PC-9 (cell line): ENCODE data around the gene CCDC144A. TPM values are rescaled to one million over a fixed set of nuclear protein-coding genes. Genes with fewer than 3 reads are reported as not detected.

Experiments used
- BruUV-seq: library from RNA; stranded (reverse); fragments of 400-500 nt; replicated peaks from 2 replicates; lab custom pipeline; 2021; lab: Mats Ljungman, UMichigan
- CTCF ChIA-PET: fragments of 300-600 bp; sonication (Branson Sonifier 250); formaldehyde crosslinking; loops from one replicate; lab custom pipeline; 2022; ENCODE audit warnings: antibody characterized with exemption; lab: Charles Lee
- POLR2A ChIA-PET: fragments of 300-600 bp; sonication (Branson Sonifier 250); formaldehyde crosslinking; loops from one replicate; lab custom pipeline; 2022; ENCODE audit warnings: antibody characterized with exemption; ENCODE audit not compliant: unreplicated experiment; lab: Charles Lee
- DNase-seq, 2 experiments: peaks; one replicate each; pipeline versions ENCODE4 v3.0.0 to v3.0.0-alpha.2; 2015 to 2022; ENCODE audit warnings: mixed read lengths in 1 of 2
- H2AFZ ChIP-seq: fragments of 200-600 bp; sonication (generic); 2 replicates; pipeline ENCODE4 v1.8.1; 2017; ENCODE audit warnings: antibody characterized with exemption
- H3F3A ChIP-seq: fragments of 200-600 bp; sonication (generic); 2 replicates; pipeline ENCODE4 v1.8.1; 2017; ENCODE audit warnings: antibody characterized with exemption, mild to moderate bottlenecking, low read depth; ENCODE audit not compliant: insufficient read depth
- H3K27ac ChIP-seq: fragments of 200-600 bp; sonication (generic); 2 replicates; pipeline ENCODE4 v1.6.1; 2016; ENCODE audit warnings: mixed run types
- H3K27me3 ChIP-seq: fragments of 200-600 bp; sonication (generic); 2 replicates; pipeline ENCODE4 v1.6.1; 2016; ENCODE audit warnings: low read depth, mixed run types; ENCODE audit not compliant: insufficient read depth
- H3K36me3 ChIP-seq: fragments of 200-600 bp; sonication (generic); 2 replicates; pipeline ENCODE4 v1.6.1; 2016; ENCODE audit warnings: low read depth, mixed run types
- H3K4me1 ChIP-seq: fragments of 200-600 bp; sonication (generic); replicated peaks from 2 replicates; pipeline ENCODE4 v1.6.1; 2016; ENCODE audit warnings: mixed run types; ENCODE audit not compliant: insufficient read depth
- H3K4me2 ChIP-seq: fragments of 200-600 bp; sonication (generic); 2 replicates; pipeline ENCODE4 v1.6.1; 2017; ENCODE audit warnings: mixed run types
- H3K4me3 ChIP-seq: fragments of 200-600 bp; sonication (generic); 2 replicates; pipeline ENCODE4 v1.6.1; 2016; ENCODE audit warnings: mixed run types
- H3K79me2 ChIP-seq: fragments of 200-600 bp; sonication (generic); 2 replicates; pipeline ENCODE4 v1.6.1; 2017; ENCODE audit warnings: low read depth, mixed run types
- H3K9me2 ChIP-seq: fragments of 200-600 bp; sonication (generic); 2 replicates; pipeline ENCODE4 v1.8.1; 2017; ENCODE audit warnings: mild to moderate bottlenecking; ENCODE audit not compliant: insufficient read depth
- H3K9me3 ChIP-seq: fragments of 200-600 bp; sonication (generic); 2 replicates; pipeline ENCODE4 v1.8.1; 2016; ENCODE audit warnings: low read depth; ENCODE audit not compliant: insufficient read depth
- H4K20me1 ChIP-seq: fragments of 200-600 bp; sonication (generic); 2 replicates; pipeline ENCODE4 v1.8.1; 2017; ENCODE audit not compliant: insufficient read depth
- CTCF ChIP-seq: fragments of 200-600 bp; sonication (generic); conservative IDR thresholded peaks from 2 replicates; pipeline ENCODE4 v1.6.1; 2017; ENCODE audit warnings: mixed run types, antibody characterized with exemption, mild to moderate bottlenecking, moderate library complexity
- EZH2 ChIP-seq: fragments of 200-600 bp; sonication (generic); IDR thresholded peaks from 2 replicates; pipeline ENCODE4 v1.8.0; 2017; ENCODE audit warnings: antibody characterized with exemption, low read depth
- intact Hi-C: fragments of 100-400 bp; cut with micrococcal nuclease; formaldehyde crosslinking; loops from one replicate; pipeline ENCODE4 v1.10.0; 2022; ENCODE audit not compliant: unreplicated experiment
- total RNA-seq: library from RNA; stranded (reverse); gene quantifications from 2 replicates; pipeline ENCODE4 v1.2.3, GENCODE V29; 2021

Gene CCDC144A
- total RNA-seq, 1 experiment from 2014 or later = 5.5 TPM

- Histone ChIP-seq H3K4me2 (peak overlapping the region; percentile 81), H3K4me3 (peak overlapping the region; percentile 69), H3F3A (peaks cover 12% of the 10 kb centered on the region), H3K9me2 (no peaks in the 10 kb centered on the region), H3K27ac (peak overlapping the region; percentile 86), H3K27me3 (no peaks in the 10 kb centered on the region), H3K36me3 (no peaks in the 10 kb centered on the region), H3K9me3 (no peaks in the 10 kb centered on the region; the same call in 1 of the 2 replicates), H2AFZ (peak overlapping the region; percentile 83), H3K4me1 (peaks cover 12% of the 10 kb centered on the region; the same call in 1 of the 2 replicates), H4K20me1 (no peaks in the 10 kb centered on the region), H3K79me2 (peaks cover 6% of the 10 kb centered on the region; the same call in 1 of the 2 replicates)
- DNase-seq = peak in 1 of 2 experiments; percentile 78
- no peak for TF ChIP-seq CTCF
- TF ChIP-seq EZH2 = no peak
- ChIA-PET POLR2A (interaction anchor here (0.6 to 0.7 kb wide), 2 partner anchors 48 to 375 kb away, joined by 4 to 5 read pairs; no protein-coding TSS in a partner anchor), CTCF (interaction anchor here (1.1 kb wide), 1 partner anchor 68 kb away, joined by 3 read pairs; no protein-coding TSS in a partner anchor)
- intact Hi-C loops = no loop called here
- BruUV-seq = TSS peak; percentile 67
These were observed 37.1 kb upstream of the CCDC144A start for GRCh38 chr17:16652847-16653366.

GRCh38 chr17:16653367-16654041, 36.5 kb upstream of the CCDC144A start, which contains the start of gene ZNF624:
TSS of gene ZNF624 (minus strand) at chr17:16653850.
- H3K9me3 ChIP-seq = no peaks in the 10 kb centered on the region; the same call in 1 of the 2 replicates
- H4K20me1 ChIP-seq = no peaks in the 10 kb centered on the region
- peak within 1 kb of the TSS; percentile 83 for H2AFZ ChIP-seq
- peaks cover 6% of the 10 kb centered on the region; the same call in 1 of the 2 replicates for H3K79me2 ChIP-seq
- H3K36me3 ChIP-seq = no peaks in the 10 kb centered on the region
- POLR2A ChIA-PET = interaction anchor here (0.6 kb wide), 2 partner anchors 118 to 374 kb away, joined by 3 to 4 read pairs; no protein-coding TSS in a partner anchor
- intact Hi-C loops = no loop called here
- H3K27me3 ChIP-seq = no peaks in the 10 kb centered on the region
- no peaks in the 10 kb centered on the region for H3K9me2 ChIP-seq
- BruUV-seq = TSS peak; percentile 87
- DNase-seq = peak; percentile 76 to 97
- peak within 1 kb of the TSS; percentile 86 for H3K27ac ChIP-seq
- H3K4me3 ChIP-seq = peak within 1 kb of the TSS; percentile 69
- peak within 1 kb of the TSS; percentile 81 for H3K4me2 ChIP-seq
- peaks cover 12% of the 10 kb centered on the region for H3F3A ChIP-seq
- CTCF ChIA-PET = interaction anchor here (1.1 kb wide), 1 partner anchor 69 kb away, joined by 3 read pairs; no protein-coding TSS in a partner anchor
- H3K4me1 ChIP-seq = peaks cover 12% of the 10 kb centered on the region; the same call in 1 of the 2 replicates
- TF ChIP-seq EZH2 (no peak), CTCF (no peak)

- intact Hi-C loops = no loop called here
- Histone ChIP-seq H3K4me2 (no peak overlapping the region), H3K79me2 (no peaks in the 10 kb centered on the region), H3K36me3 (no peaks in the 10 kb centered on the region), H3K27me3 (no peaks in the 10 kb centered on the region), H3F3A (peaks cover 3% of the 10 kb centered on the region; the same call in 1 of the 2 replicates), H3K4me1 (no peaks in the 10 kb centered on the region), H3K9me2 (no peaks in the 10 kb centered on the region), H2AFZ (no peak overlapping the region), H3K4me3 (no peak overlapping the region), H3K27ac (no peak overlapping the region), H3K9me3 (no peaks in the 10 kb centered on the region), H4K20me1 (no peaks in the 10 kb centered on the region)
- BruUV-seq = no TSS peak
- DNase-seq = no peak
- ChIA-PET CTCF (no interaction called here), POLR2A (no interaction called here)
- no peak for TF ChIP-seq CTCF
- TF ChIP-seq EZH2 = no peak
These were observed 28.8 kb upstream of the CCDC144A start for GRCh38 chr17:16661217-16661616.
